Astrocyte (in vitro differentiated cells and primary cell): Measurements from ENCODE around the gene CD3E.

ENCODE experiments used
- CTCF ChIP-seq: IDR thresholded peaks from 2 replicates; pipeline ENCODE4 v1.5.1; 2011; ENCODE audit warnings: low read depth, mild to moderate bottlenecking, inconsistent platforms, low read length, moderate library complexity; ENCODE audit not compliant: insufficient read depth
- EZH2 ChIP-seq: IDR thresholded peaks from 2 replicates; pipeline ENCODE4 v1.6.1; 2012; ENCODE audit warnings: mild to moderate bottlenecking, low read length, inconsistent platforms; ENCODE audit not compliant: insufficient read depth

GRCh38 chr11:118320515-118320914, 16.0 kb downstream of the CD3E start:
- TF ChIP-seq CTCF (no peak), EZH2 (no peak)
